ENCODE results near the gene KRT33B.

DNA sequence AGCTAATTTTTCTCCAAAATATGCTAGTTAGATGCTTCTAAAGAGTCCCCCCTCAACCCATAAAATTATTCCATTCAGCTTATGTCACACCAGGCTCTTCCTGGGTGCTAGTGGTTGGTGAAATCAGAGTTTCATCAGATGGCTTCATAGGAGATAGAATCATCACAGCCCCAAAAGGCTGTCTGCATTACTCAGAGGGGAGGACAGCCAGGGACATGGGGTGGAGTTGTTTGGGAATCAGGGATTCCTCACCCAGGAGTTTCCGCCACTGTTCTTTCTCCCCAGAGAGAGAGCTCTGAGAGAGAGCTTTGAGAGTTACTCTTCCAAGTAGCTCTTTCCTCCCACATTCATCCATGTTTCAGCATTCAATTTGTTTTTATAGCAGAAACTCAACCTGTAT lies 12.8 kb upstream of the KRT33B start:
- TF ChIP-seq CTCF (IDR thresholded peaks at IDR 0.05) (no peak), POLR2A (IDR thresholded peaks at IDR 0.05) (no peak)

Data from heart left ventricle (tissue), 13 donors.